ENCODE measurements around the gene PTPRE. TPM values are rescaled to one million over a fixed set of nuclear protein-coding genes. Genes with fewer than 3 reads are reported as not detected.

Gene PTPRE
- total and polyA plus RNA-seq, 8 donors, result 6.8 to 88.7 (median 9.3) TPM

GRCh38 chr10:127890832-127891334, 16.0 kb upstream of the PTPRE start:
- no peak for TF ChIP-seq CTCF (IDR thresholded peaks at IDR 0.05)
- Histone ChIP-seq H3K9me3 (no peaks in the 10 kb centered on the region), H3K27ac (no peak overlapping the region), H3K36me3 (no peaks in the 10 kb centered on the region), H3K27me3 (no peaks in the 10 kb centered on the region), H3K4me3 (no peak overlapping the region), H3K4me1 (peaks cover 3 to 20% of the 10 kb centered on the region in 2 donors)
- no peak for ATAC-seq
- intact Hi-C loops (cut with DNase I), result no loop called here
- DNase-seq, result no peak

GRCh38 chr10:127892743-127893142, 14.2 kb upstream of the PTPRE start, which contains the start of gene CLRN3:
Gene CLRN3 (minus strand): TSS chr10:127892941. CDS start chr10:127892784, 157 bp downstream.
- DNase-seq (no peak), ATAC-seq (no peak)
- Histone ChIP-seq H3K4me3 (no peak within 1 kb of the TSS), H3K27me3 (no peaks in the 10 kb centered on the region), H3K36me3 (no peaks in the 10 kb centered on the region), H3K27ac (no peak within 1 kb of the TSS), H3K9me3 (no peaks in the 10 kb centered on the region), H3K4me1 (peaks cover 3 to 20% of the 10 kb centered on the region in 2 donors)
- no peak for TF ChIP-seq CTCF (IDR thresholded peaks at IDR 0.05)
- intact Hi-C loops (cut with DNase I), result no loop called here

GRCh38 chr10:127894146-127894545, 12.8 kb upstream of the PTPRE start:
- Histone ChIP-seq H3K9me3 (no peaks in the 10 kb centered on the region), H3K36me3 (no peaks in the 10 kb centered on the region), H3K4me3 (no peak overlapping the region), H3K4me1 (peaks cover 3 to 13% of the 10 kb centered on the region in 2 donors), H3K27ac (no peak overlapping the region), H3K27me3 (no peaks in the 10 kb centered on the region)
- DNase-seq (no peak), ATAC-seq (no peak)
- intact Hi-C loops (cut with DNase I), result no loop called here
- no peak for TF ChIP-seq CTCF (IDR thresholded peaks at IDR 0.05)

GRCh38 chr10:127896590-127896989, 10.3 kb upstream of the PTPRE start:
- no peak overlapping the region for H3K27ac ChIP-seq
- ATAC-seq (no peak), DNase-seq (no peak)
- H3K4me3 ChIP-seq, result no peak overlapping the region
- H3K36me3 ChIP-seq, result no peaks in the 10 kb centered on the region
- no peak for TF ChIP-seq CTCF (IDR thresholded peaks at IDR 0.05)
- H3K4me1 ChIP-seq, result peaks cover 0 to 9% of the 10 kb centered on the region in 2 donors
- no peaks in the 10 kb centered on the region for H3K27me3 ChIP-seq
- intact Hi-C loops (cut with DNase I), result no loop called here
- H3K9me3 ChIP-seq, result no peaks in the 10 kb centered on the region

GRCh38 chr10:127897177-127897576, 9.7 kb upstream of the PTPRE start:
- no peaks in the 10 kb centered on the region for H3K27me3 ChIP-seq
- H3K4me1 ChIP-seq, result peaks cover 0 to 9% of the 10 kb centered on the region in 2 donors
- no peaks in the 10 kb centered on the region for H3K36me3 ChIP-seq
- intact Hi-C loops (cut with DNase I), result no loop called here
- H3K4me3 ChIP-seq, result no peak overlapping the region
- TF ChIP-seq CTCF (IDR thresholded peaks at IDR 0.05), result no peak
- DNase-seq (no peak), ATAC-seq (no peak)
- no peak overlapping the region for H3K27ac ChIP-seq
- no peaks in the 10 kb centered on the region for H3K9me3 ChIP-seq
